ENCODE measurements around the gene SH3TC1.

Gene SH3TC1

GRCh38 chr4:8235224-8235623 is 36.1 kb downstream of the SH3TC1 start:
- Histone ChIP-seq H3K36me3 (ENCODE audit: control insufficient read depth in 5 of 5, insufficient read depth in 5 of 5, low read length in 5 of 5) (peaks cover 0 to 86% (median 61%) of the 10 kb centered on the region in 5 donors), H3K4me3 (ENCODE audit: low read depth in 1 of 5, low read length in 5 of 5) (no peak overlapping the region), H3K9ac (ENCODE audit: low read length in 5 of 5) (no peak overlapping the region), H3K27ac (ENCODE audit: low read depth, low read length) (no peak overlapping the region), H3K4me1 (ENCODE audit: control insufficient read depth in 5 of 5, insufficient read depth in 5 of 5, low read length in 5 of 5) (no peaks in the 10 kb centered on the region), H3K9me3 (ENCODE audit: control insufficient read depth in 5 of 5, low read length in 5 of 5) (peaks cover 0 to 2% (median 0%) of the 10 kb centered on the region in 5 donors), H3K27me3 (ENCODE audit: control insufficient read depth in 5 of 5, insufficient read depth in 4 of 5, low read length in 5 of 5) (no peaks in the 10 kb centered on the region)

DNA sequence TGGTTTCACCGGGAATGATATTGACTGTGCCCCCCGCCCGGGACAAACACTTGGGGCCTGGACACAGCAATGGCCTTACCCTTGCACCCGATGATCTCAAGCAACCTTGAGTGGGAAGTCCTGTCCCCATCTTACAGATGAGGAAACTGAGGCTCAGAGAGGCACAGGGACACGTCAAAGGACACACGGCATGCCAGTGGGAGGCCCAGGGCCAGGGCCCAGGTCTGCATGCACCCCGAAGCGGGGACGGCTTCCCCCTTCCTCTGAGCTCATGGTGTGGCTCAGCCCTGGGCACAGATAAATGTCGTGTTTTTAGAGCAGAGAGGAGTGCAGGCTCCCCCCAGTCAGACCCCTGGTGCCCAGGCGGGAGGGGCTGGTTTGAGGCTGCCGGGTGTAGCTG is 36.6 kb downstream of the SH3TC1 start:
- Histone ChIP-seq H3K36me3 (ENCODE audit: control insufficient read depth in 5 of 5, insufficient read depth in 5 of 5, low read length in 5 of 5) (peaks cover 0 to 89% (median 61%) of the 10 kb centered on the region in 5 donors), H3K4me1 (ENCODE audit: control insufficient read depth in 5 of 5, insufficient read depth in 5 of 5, low read length in 5 of 5) (no peaks in the 10 kb centered on the region), H3K27ac (ENCODE audit: low read depth, low read length) (no peak overlapping the region), H3K27me3 (ENCODE audit: control insufficient read depth in 5 of 5, insufficient read depth in 4 of 5, low read length in 5 of 5) (no peaks in the 10 kb centered on the region), H3K9me3 (ENCODE audit: control insufficient read depth in 5 of 5, low read length in 5 of 5) (peaks cover 0 to 2% (median 0%) of the 10 kb centered on the region in 5 donors), H3K9ac (ENCODE audit: low read length in 5 of 5) (no peak overlapping the region), H3K4me3 (ENCODE audit: low read depth in 1 of 5, low read length in 5 of 5) (no peak overlapping the region)

DNA sequence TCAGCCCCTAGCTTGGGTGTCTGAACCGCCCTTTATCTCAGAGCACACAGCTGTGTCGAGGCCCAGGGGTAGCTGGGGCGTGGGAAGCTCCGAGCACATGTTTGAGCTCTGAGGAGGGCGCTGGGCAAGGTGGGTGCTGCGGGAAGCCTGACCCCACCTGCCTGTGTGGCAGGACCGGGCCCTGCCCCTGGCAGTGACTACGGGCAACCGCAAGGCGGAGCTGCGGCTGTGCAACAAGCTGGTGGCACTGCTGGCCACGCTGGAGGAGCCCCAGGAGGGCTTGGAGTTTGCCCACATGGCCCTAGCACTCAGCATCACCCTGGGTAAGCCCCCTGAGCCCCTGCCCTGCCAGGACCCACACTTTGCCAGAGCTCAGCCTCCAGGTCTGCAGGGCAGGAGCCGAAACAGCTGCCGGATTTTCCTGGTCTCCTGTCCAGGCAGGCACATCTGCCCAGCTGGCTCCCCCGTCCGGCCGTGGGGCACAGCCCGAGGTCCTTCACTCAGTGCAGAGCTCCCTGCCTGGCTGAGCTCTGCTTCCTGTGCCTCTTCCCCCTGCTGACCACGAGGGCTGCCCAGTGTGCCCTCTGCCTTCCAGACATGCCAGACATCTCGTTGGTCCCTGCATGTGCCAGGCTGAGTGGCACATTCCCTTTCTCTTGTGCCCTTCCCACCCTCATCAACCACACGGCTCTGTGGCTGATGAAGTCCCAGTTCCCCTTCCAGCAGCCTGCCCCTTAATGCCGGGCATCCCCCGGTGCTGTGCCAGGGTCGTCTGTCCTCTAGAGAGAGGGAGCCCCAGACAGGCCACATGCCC is 37.2 kb downstream of the SH3TC1 start:
- Histone ChIP-seq H3K9ac (ENCODE audit: low read length in 5 of 5) (no peak overlapping the region), H3K4me3 (ENCODE audit: low read depth in 1 of 5, low read length in 5 of 5) (no peak overlapping the region), H3K27me3 (ENCODE audit: control insufficient read depth in 5 of 5, insufficient read depth in 4 of 5, low read length in 5 of 5) (no peaks in the 10 kb centered on the region), H3K9me3 (ENCODE audit: control insufficient read depth in 5 of 5, low read length in 5 of 5) (peaks cover 0 to 2% (median 0%) of the 10 kb centered on the region in 5 donors), H3K4me1 (ENCODE audit: control insufficient read depth in 5 of 5, insufficient read depth in 5 of 5, low read length in 5 of 5) (no peaks in the 10 kb centered on the region), H3K27ac (ENCODE audit: low read depth, low read length) (no peak overlapping the region), H3K36me3 (ENCODE audit: control insufficient read depth in 5 of 5, insufficient read depth in 5 of 5, low read length in 5 of 5) (peaks cover 0 to 94% (median 63%) of the 10 kb centered on the region in 5 donors)

DNA sequence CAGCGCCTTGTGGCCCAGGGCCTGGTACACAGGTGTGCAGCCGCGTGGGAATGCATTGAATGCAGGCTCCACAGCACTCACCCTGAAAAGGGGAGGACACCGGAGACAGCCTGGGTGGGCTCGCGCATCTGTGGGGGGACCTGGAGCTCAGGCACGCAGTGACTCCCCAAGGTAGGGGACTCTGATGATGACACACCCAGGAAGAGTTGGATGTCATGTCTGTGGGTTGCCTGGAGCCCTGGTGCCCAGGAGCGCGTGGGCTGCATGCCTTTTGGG is 37.8 kb downstream of the SH3TC1 start:
- H3K9ac ChIP-seq (ENCODE audit: low read length in 5 of 5) = no peak overlapping the region
- no peak overlapping the region for H3K4me3 ChIP-seq (ENCODE audit: low read depth in 1 of 5, low read length in 5 of 5)
- peaks cover 0 to 2% (median 0%) of the 10 kb centered on the region in 5 donors for H3K9me3 ChIP-seq (ENCODE audit: control insufficient read depth in 5 of 5, low read length in 5 of 5)
- H3K27ac ChIP-seq (ENCODE audit: low read depth, low read length) = no peak overlapping the region
- no peaks in the 10 kb centered on the region for H3K27me3 ChIP-seq (ENCODE audit: control insufficient read depth in 5 of 5, insufficient read depth in 4 of 5, low read length in 5 of 5)
- peaks cover 0 to 91% (median 65%) of the 10 kb centered on the region in 5 donors for H3K36me3 ChIP-seq (ENCODE audit: control insufficient read depth in 5 of 5, insufficient read depth in 5 of 5, low read length in 5 of 5)
- H3K4me1 ChIP-seq (ENCODE audit: control insufficient read depth in 5 of 5, insufficient read depth in 5 of 5, low read length in 5 of 5) = peaks cover 0 to 1% (median 0%) of the 10 kb centered on the region in 5 donors

- Histone ChIP-seq H3K9ac (ENCODE audit: low read length in 5 of 5) (no peak overlapping the region), H3K9me3 (ENCODE audit: control insufficient read depth in 5 of 5, low read length in 5 of 5) (peaks cover 0 to 2% (median 0%) of the 10 kb centered on the region in 5 donors), H3K27me3 (ENCODE audit: control insufficient read depth in 5 of 5, insufficient read depth in 4 of 5, low read length in 5 of 5) (no peaks in the 10 kb centered on the region), H3K27ac (ENCODE audit: low read depth, low read length) (no peak overlapping the region), H3K4me1 (ENCODE audit: control insufficient read depth in 5 of 5, insufficient read depth in 5 of 5, low read length in 5 of 5) (peaks cover 0 to 6% (median 3%) of the 10 kb centered on the region in 5 donors), H3K4me3 (ENCODE audit: low read depth in 1 of 5, low read length in 5 of 5) (no peak overlapping the region), H3K36me3 (ENCODE audit: control insufficient read depth in 5 of 5, insufficient read depth in 5 of 5, low read length in 5 of 5) (peaks cover 0 to 88% (median 64%) of the 10 kb centered on the region in 5 donors)
Measured at GRCh38 chr4:8237256-8237989, 38.3 kb downstream of the SH3TC1 start.

- Histone ChIP-seq H3K27ac (ENCODE audit: low read depth, low read length) (no peak overlapping the region), H3K36me3 (ENCODE audit: control insufficient read depth in 5 of 5, insufficient read depth in 5 of 5, low read length in 5 of 5) (peaks cover 0 to 81% (median 57%) of the 10 kb centered on the region in 5 donors), H3K9me3 (ENCODE audit: control insufficient read depth in 5 of 5, low read length in 5 of 5) (peaks cover 0 to 2% (median 0%) of the 10 kb centered on the region in 5 donors), H3K9ac (ENCODE audit: low read length in 5 of 5) (no peak overlapping the region), H3K4me1 (ENCODE audit: control insufficient read depth in 5 of 5, insufficient read depth in 5 of 5, low read length in 5 of 5) (peaks cover 2 to 12% (median 9%) of the 10 kb centered on the region in 5 donors), H3K27me3 (ENCODE audit: control insufficient read depth in 5 of 5, insufficient read depth in 4 of 5, low read length in 5 of 5) (no peaks in the 10 kb centered on the region), H3K4me3 (ENCODE audit: low read depth in 1 of 5, low read length in 5 of 5) (no peak overlapping the region)
Measured at GRCh38 chr4:8238036-8238511, 39.0 kb downstream of the SH3TC1 start.

DNA sequence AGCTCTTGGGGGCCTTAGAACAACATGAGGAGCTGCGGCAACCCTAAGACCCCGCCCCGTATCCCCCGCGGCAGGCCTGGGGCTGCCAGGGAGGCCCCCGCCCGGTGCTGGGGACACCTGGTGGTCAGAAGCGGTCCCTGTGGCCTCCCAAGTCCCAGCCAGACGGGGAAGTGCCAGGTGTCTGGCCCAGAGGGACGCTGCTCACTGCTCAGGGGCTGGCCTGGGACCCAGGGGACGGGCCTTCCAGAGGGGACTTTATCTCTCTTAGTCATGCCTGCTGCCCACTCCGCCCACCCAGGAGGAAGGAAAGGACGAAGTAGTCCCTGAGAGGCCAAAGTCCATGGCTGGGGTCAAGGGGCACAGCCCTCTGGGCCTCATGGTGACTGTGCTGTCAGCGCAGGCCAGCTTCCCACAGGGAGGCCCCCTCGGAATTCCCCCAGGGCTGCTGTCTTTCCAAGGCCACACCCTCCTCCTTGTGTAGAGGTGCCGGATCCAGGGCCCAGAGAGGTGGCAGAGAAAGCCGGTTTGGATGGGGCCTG is 39.5 kb downstream of the SH3TC1 start:
- Histone ChIP-seq H3K27me3 (ENCODE audit: control insufficient read depth in 5 of 5, insufficient read depth in 4 of 5, low read length in 5 of 5) (no peaks in the 10 kb centered on the region), H3K9ac (ENCODE audit: low read length in 5 of 5) (no peak overlapping the region), H3K36me3 (ENCODE audit: control insufficient read depth in 5 of 5, insufficient read depth in 5 of 5, low read length in 5 of 5) (peaks cover 0 to 76% (median 52%) of the 10 kb centered on the region in 5 donors), H3K27ac (ENCODE audit: low read depth, low read length) (no peak overlapping the region), H3K9me3 (ENCODE audit: control insufficient read depth in 5 of 5, low read length in 5 of 5) (peaks cover 0 to 2% (median 0%) of the 10 kb centered on the region in 5 donors), H3K4me3 (ENCODE audit: low read depth in 1 of 5, low read length in 5 of 5) (no peak overlapping the region), H3K4me1 (ENCODE audit: control insufficient read depth in 5 of 5, insufficient read depth in 5 of 5, low read length in 5 of 5) (peaks cover 2 to 12% (median 10%) of the 10 kb centered on the region in 5 donors)

DNA sequence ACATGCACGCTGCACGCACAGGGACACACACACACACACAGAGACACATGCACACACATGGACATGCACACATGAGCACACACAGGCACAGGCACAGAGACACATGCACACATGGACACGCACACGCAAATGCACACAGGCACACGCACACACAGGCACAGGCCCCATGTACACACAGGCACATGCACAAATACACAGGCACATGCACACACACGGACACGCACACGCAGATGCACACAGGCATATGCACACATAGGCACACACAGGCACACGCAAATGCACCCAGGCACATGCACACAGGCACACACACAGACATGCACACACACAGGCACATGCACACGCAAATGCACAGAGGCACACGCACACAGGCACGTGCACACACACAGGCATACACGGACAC is 40.1 kb downstream of the SH3TC1 start:
- Histone ChIP-seq H3K36me3 (ENCODE audit: control insufficient read depth in 5 of 5, insufficient read depth in 5 of 5, low read length in 5 of 5) (peaks cover 0 to 70% (median 46%) of the 10 kb centered on the region in 5 donors), H3K27ac (ENCODE audit: low read depth, low read length) (no peak overlapping the region)

GRCh38 chr4:8239661-8240060 is 40.6 kb downstream of the SH3TC1 start:
- Histone ChIP-seq H3K4me1 (ENCODE audit: control insufficient read depth in 5 of 5, insufficient read depth in 5 of 5, low read length in 5 of 5) (peaks cover 2 to 12% (median 10%) of the 10 kb centered on the region in 5 donors), H3K9ac (ENCODE audit: low read length in 5 of 5) (no peak overlapping the region), H3K27ac (ENCODE audit: low read depth, low read length) (no peak overlapping the region), H3K27me3 (ENCODE audit: control insufficient read depth in 5 of 5, insufficient read depth in 4 of 5, low read length in 5 of 5) (no peaks in the 10 kb centered on the region), H3K36me3 (ENCODE audit: control insufficient read depth in 5 of 5, insufficient read depth in 5 of 5, low read length in 5 of 5) (peaks cover 0 to 65% (median 41%) of the 10 kb centered on the region in 5 donors), H3K4me3 (ENCODE audit: low read depth in 1 of 5, low read length in 5 of 5) (no peak overlapping the region), H3K9me3 (ENCODE audit: control insufficient read depth in 5 of 5, low read length in 5 of 5) (peaks cover 0 to 2% (median 0%) of the 10 kb centered on the region in 5 donors)

More for the DNA sequence above, 40.1 kb downstream of the SH3TC1 start:
- peaks cover 2 to 12% (median 10%) of the 10 kb centered on the region in 5 donors for H3K4me1 ChIP-seq (ENCODE audit: control insufficient read depth in 5 of 5, insufficient read depth in 5 of 5, low read length in 5 of 5)
- H3K9ac ChIP-seq (ENCODE audit: low read length in 5 of 5) = no peak overlapping the region
- peaks cover 0 to 2% (median 0%) of the 10 kb centered on the region in 5 donors for H3K9me3 ChIP-seq (ENCODE audit: control insufficient read depth in 5 of 5, low read length in 5 of 5)
- no peak overlapping the region for H3K4me3 ChIP-seq (ENCODE audit: low read depth in 1 of 5, low read length in 5 of 5)
- H3K27me3 ChIP-seq (ENCODE audit: control insufficient read depth in 5 of 5, insufficient read depth in 4 of 5, low read length in 5 of 5) = no peaks in the 10 kb centered on the region

All from subcutaneous abdominal adipose tissue (tissue), 5 donors.